ENCODE measurements around the gene PPP1R26.

Gene PPP1R26

GRCh38 chr9:135486267-135487065 is 6.9 kb downstream of the PPP1R26 start:
- Histone ChIP-seq H3K4me3 (no peak overlapping the region), H3K27ac (no peak overlapping the region)

- Histone ChIP-seq H3K4me3 (no peak overlapping the region), H3K27ac (no peak overlapping the region)
Observed at GRCh38 chr9:135487281-135488012, 7.9 kb downstream of the PPP1R26 start.

- Histone ChIP-seq H3K4me3 (no peak overlapping the region), H3K27ac (no peak overlapping the region)
Observed at GRCh38 chr9:135488013-135488330, 8.4 kb downstream of the PPP1R26 start.

GRCh38 chr9:135488527-135488926 is 8.9 kb downstream of the PPP1R26 start:
- Histone ChIP-seq H3K27ac (no peak overlapping the region), H3K4me3 (no peak overlapping the region)

- no peak overlapping the region for H3K27ac ChIP-seq
- no peak overlapping the region for H3K4me3 ChIP-seq
Observed at GRCh38 chr9:135489188-135489906, 9.8 kb downstream of the PPP1R26 start.

GRCh38 chr9:135490166-135490870 is 10.7 kb downstream of the PPP1R26 start:
- no peak overlapping the region for H3K27ac ChIP-seq
- no peak overlapping the region for H3K4me3 ChIP-seq

GRCh38 chr9:135490980-135491464 is 11.4 kb downstream of the PPP1R26 start:
- H3K27ac ChIP-seq, result no peak overlapping the region
- no peak overlapping the region for H3K4me3 ChIP-seq

- Histone ChIP-seq H3K27ac (no peak overlapping the region), H3K4me3 (no peak overlapping the region)
Observed at GRCh38 chr9:135491764-135492163, 12.2 kb downstream of the PPP1R26 start.

GRCh38 chr9:135492886-135493669 is 13.5 kb downstream of the PPP1R26 start:
- no peak overlapping the region for H3K4me3 ChIP-seq
- no peak overlapping the region for H3K27ac ChIP-seq

GRCh38 chr9:135494791-135495559 is 15.4 kb downstream of the PPP1R26 start:
- Histone ChIP-seq H3K27ac (no peak overlapping the region), H3K4me3 (no peak overlapping the region)

GRCh38 chr9:135498381-135499126 is 19.0 kb downstream of the PPP1R26 start:
- Histone ChIP-seq H3K27ac (no peak overlapping the region), H3K4me3 (no peak overlapping the region)

- H3K27ac ChIP-seq, result peak overlapping the region in 18 of 21 experiments; percentile 16 to 93 (median 86)
- peak overlapping the region; percentile 76 to 98 (median 90) for H3K4me3 ChIP-seq
Observed at GRCh38 chr9:135499326-135500070, 19.9 kb downstream of the PPP1R26 start.

- Histone ChIP-seq H3K27ac (peak overlapping the region in 19 of 21 experiments; percentile 16 to 93 (median 87)), H3K4me3 (peak overlapping the region; percentile 76 to 98 (median 90))
Observed at GRCh38 chr9:135500071-135500524, 20.5 kb downstream of the PPP1R26 start.

- Histone ChIP-seq H3K4me3 (peak within 1 kb of the TSS; percentile 76 to 98 (median 90)), H3K27ac (peak within 1 kb of the TSS; percentile 62 to 93 (median 87))
Observed at GRCh38 chr9:135500525-135501260, 21.1 kb downstream of the PPP1R26 start, which contains the start of gene MRPS2. Gene MRPS2, plus strand, starts transcription at chr9:135500682. Its CDS starts 29 bp downstream, at chr9:135500711.

GRCh38 chr9:135501261-135502167 is 21.9 kb downstream of the PPP1R26 start:
- H3K27ac ChIP-seq, result peak overlapping the region; percentile 62 to 93 (median 87)
- peak overlapping the region; percentile 76 to 98 (median 90) for H3K4me3 ChIP-seq

Data from skin epidermis (tissue), 12 donors.